H9 (cell line): ENCODE data around the gene SRGAP3. TPM values are rescaled to one million over a fixed set of nuclear protein-coding genes. Genes with fewer than 3 reads are reported as not detected.

ENCODE experiments used
- DNase-seq: peaks from one replicate; pipeline ENCODE4 v3.0.0-alpha.2; 2017
- H2AFZ ChIP-seq: one replicate; pipeline ENCODE4 v1.6.1; 2013; ENCODE audit warnings: mild to moderate bottlenecking, low read length, control low read depth, moderate library complexity
- H2AK5ac ChIP-seq: 2 replicates; pipeline ENCODE4 v1.6.1; 2013; ENCODE audit warnings: low read length, control low read depth, mixed read lengths; ENCODE audit not compliant: insufficient read length
- H2BK120ac ChIP-seq: one replicate; pipeline ENCODE4 v1.6.1; 2013; ENCODE audit warnings: low read depth, mild to moderate bottlenecking, low read length, control low read depth, inconsistent platforms; ENCODE audit not compliant: poor library complexity, severe bottlenecking
- H2BK12ac ChIP-seq: 2 replicates; pipeline ENCODE4 v1.6.1; 2013; ENCODE audit warnings: low read length, control low read depth, mixed read lengths, low read depth; ENCODE audit not compliant: insufficient read length
- H2BK15ac ChIP-seq: 2 replicates; pipeline ENCODE4 v1.6.1; 2013; ENCODE audit warnings: low read depth, low read length, control low read depth
- H2BK20ac ChIP-seq: one replicate; pipeline ENCODE4 v1.6.1; 2013; ENCODE audit warnings: low read depth, mild to moderate bottlenecking, low read length, control low read depth, inconsistent platforms; ENCODE audit not compliant: poor library complexity, severe bottlenecking
- H2BK5ac ChIP-seq: 2 replicates; pipeline ENCODE4 v1.6.1; 2013; ENCODE audit warnings: low read length, control low read depth, mixed read lengths; ENCODE audit not compliant: insufficient read length
- H3K14ac ChIP-seq: 2 replicates; pipeline ENCODE4 v1.6.1; 2013; ENCODE audit warnings: low read length, control low read depth; ENCODE audit not compliant: insufficient read depth
- H3K18ac ChIP-seq: 2 replicates; pipeline ENCODE4 v1.6.1; 2013; ENCODE audit warnings: low read depth, mild to moderate bottlenecking, mixed read lengths, low read length, control low read depth; ENCODE audit not compliant: insufficient read length
- H3K23ac ChIP-seq: 2 replicates; pipeline ENCODE4 v1.6.1; 2013; ENCODE audit warnings: low read length, control low read depth, mixed read lengths, low read depth; ENCODE audit not compliant: insufficient read length
- H3K23me2 ChIP-seq: 2 replicates; pipeline ENCODE4 v1.6.1; 2013; ENCODE audit warnings: low read depth, mild to moderate bottlenecking, mixed read lengths, low read length, control low read depth; ENCODE audit not compliant: insufficient read length, poor library complexity, severe bottlenecking
- H3K27ac ChIP-seq: 2 replicates; pipeline ENCODE4 v1.5.1; 2013; ENCODE audit warnings: low read length, control low read depth, mixed read lengths, low read depth; ENCODE audit not compliant: insufficient read length
- H3K27me3 ChIP-seq: 2 replicates; pipeline ENCODE4 v1.6.1; 2013; ENCODE audit warnings: low read length, control low read depth, inconsistent platforms; ENCODE audit not compliant: insufficient read depth
- H3K4ac ChIP-seq: 2 replicates; pipeline ENCODE4 v1.6.1; 2013; ENCODE audit warnings: low read depth, mild to moderate bottlenecking, control low read depth, inconsistent platforms, low read length, moderate library complexity
- H3K4me1 ChIP-seq: 2 replicates; pipeline ENCODE4 v1.6.1; 2013; ENCODE audit warnings: low read length, control low read depth, inconsistent platforms; ENCODE audit not compliant: insufficient read depth
- H3K4me2 ChIP-seq: 2 replicates; pipeline ENCODE4 v1.6.1; 2013; ENCODE audit warnings: low read length, control low read depth, mixed read lengths; ENCODE audit not compliant: insufficient read length, insufficient read depth
- H3K56ac ChIP-seq: 2 replicates; pipeline ENCODE4 v1.6.1; 2013; ENCODE audit warnings: low read depth, mild to moderate bottlenecking, mixed read lengths, low read length, control low read depth; ENCODE audit not compliant: insufficient read length
- H3K79me1 ChIP-seq: 2 replicates; pipeline ENCODE4 v1.6.1; 2013; ENCODE audit warnings: low read depth, mild to moderate bottlenecking, moderate library complexity, low read length, control low read depth, inconsistent platforms; ENCODE audit not compliant: insufficient read depth, poor library complexity, severe bottlenecking
- H3K79me2 ChIP-seq: 2 replicates; pipeline ENCODE4 v1.6.1; 2013; ENCODE audit warnings: low read length, control low read depth, inconsistent platforms; ENCODE audit not compliant: insufficient read depth
- H3K9ac ChIP-seq: 2 replicates; pipeline ENCODE4 v1.6.1; 2013; ENCODE audit warnings: low read length, control low read depth, mixed read lengths; ENCODE audit not compliant: insufficient read length; ENCODE audit errors: extremely low read depth
- H3K9me3 ChIP-seq: one replicate; pipeline ENCODE4 v1.6.1; 2013; ENCODE audit warnings: low read depth, low read length, inconsistent platforms; ENCODE audit not compliant: control insufficient read depth
- H3T11ph ChIP-seq: one replicate; pipeline ENCODE4 v1.6.1; 2013; ENCODE audit warnings: mild to moderate bottlenecking, low read length, control low read depth, inconsistent platforms
- H4K20me1 ChIP-seq: one replicate; pipeline ENCODE4 v1.6.1; 2013; ENCODE audit not compliant: control insufficient read depth, insufficient read length, insufficient read depth
- H4K5ac ChIP-seq: 2 replicates; pipeline ENCODE4 v1.6.1; 2013; ENCODE audit warnings: low read depth, mild to moderate bottlenecking, mixed read lengths, low read length, control low read depth; ENCODE audit not compliant: insufficient read length
- H4K8ac ChIP-seq: replicated peaks from 2 replicates; pipeline ENCODE4 v1.6.1; 2013; ENCODE audit warnings: low read length, control low read depth, mixed read lengths, low read depth; ENCODE audit not compliant: insufficient read length
- H4K91ac ChIP-seq: 2 replicates; pipeline ENCODE4 v1.6.1; 2013; ENCODE audit warnings: low read depth, mild to moderate bottlenecking, moderate library complexity, mixed read lengths, low read length, control low read depth; ENCODE audit not compliant: insufficient read length
- H3K27ac Mint-ChIP-seq, 3 experiments: 2 replicates in 2 of 3; 3 replicates in 1 of 3; pipeline ENCODE4 v1.8.0; 2020 to 2021; ENCODE audit warnings: mixed read lengths in 3 of 3, mild to moderate bottlenecking in 1 of 3, moderate library complexity in 1 of 3
- H3K27me3 Mint-ChIP-seq: 2 replicates; pipeline ENCODE4 v1.8.0; 2021; ENCODE audit warnings: low read depth, mild to moderate bottlenecking, moderate library complexity, mixed read lengths
- H3K36me3 Mint-ChIP-seq, 3 experiments: 2 replicates in 2 of 3; 3 replicates in 1 of 3; pipeline ENCODE4 v1.8.0; 2020 to 2021; ENCODE audit warnings: low read depth in 3 of 3, mixed read lengths in 3 of 3; ENCODE audit not compliant: insufficient read depth in 1 of 3
- H3K4me1 Mint-ChIP-seq, 2 experiments: 2 replicates each; pipeline ENCODE4 v1.8.0; 2020; ENCODE audit warnings: mixed read lengths in 2 of 2
- H3K4me3 Mint-ChIP-seq, 2 experiments: 2 replicates in 1 of 2; 3 replicates in 1 of 2; pipeline ENCODE4 v1.8.0; 2020 to 2021; ENCODE audit warnings: mild to moderate bottlenecking in 2 of 2, mixed read lengths in 2 of 2, moderate library complexity in 1 of 2
- H3K9me3 Mint-ChIP-seq, 2 experiments: 2 replicates in 1 of 2; 3 replicates in 1 of 2; pipeline ENCODE4 v1.8.0; 2020; ENCODE audit warnings: mild to moderate bottlenecking in 2 of 2, mixed read lengths in 2 of 2, moderate library complexity in 1 of 2
- WGBS: extraction: QIAGEN DNeasy Blood & Tissue Kit; methylation state at CpG from one replicate; pipeline ENCODE4 v1.1.7; 2013; ENCODE audit warnings: missing lambda C conversion rate, low lambda C conversion rate, mixed read lengths; ENCODE audit not compliant: insufficient read length; ENCODE audit errors: extremely low coverage; 5-methylcytosine and 5-hydroxymethylcytosine counted together
- total RNA-seq: library from RNA; stranded (reverse); gene quantifications from 2 replicates; pipeline ENCODE4 v1.2.1, GENCODE V29; 2021
- TF ChIP-seq, protein P1 (sequence below): fragments of 200-600 bp; sonication (generic); conservative IDR thresholded peaks from 3 replicates; pipeline ENCODE4 v1.8.0; 2021; ENCODE audit warnings: antibody characterized with exemption, mild to moderate bottlenecking

Gene SRGAP3
- total RNA-seq, 1 experiment from 2014 or later, result 3.4 TPM

- no peak for DNase-seq
- H4K5ac ChIP-seq, result no peak overlapping the region
- H4K8ac ChIP-seq, result no peak overlapping the region
- Mint-ChIP-seq H3K9me3 (peaks cover 12 to 14% of the 10 kb centered on the region in 2 experiments; a peak in 4 of 5 replicates), H3K36me3 (peaks cover 0 to 23% (median 19%) of the 10 kb centered on the region in 3 experiments; a peak in 6 of 7 replicates), H3K27ac (peak overlapping the region; percentile 3 to 58 (median 35); a peak in 2 of 7 replicates), H3K27me3 (no peaks in the 10 kb centered on the region), H3K4me3 (no peak overlapping the region), H3K4me1 (peaks cover 5 to 24% of the 10 kb centered on the region in 2 experiments; a peak in 3 of 4 replicates)
- H3K56ac ChIP-seq, result no peak overlapping the region
- no peak overlapping the region for H3K4me2 ChIP-seq
- no peak overlapping the region for H3T11ph ChIP-seq
- no peak overlapping the region for H3K23ac ChIP-seq
- H2BK20ac ChIP-seq, result no peak overlapping the region
- no peak overlapping the region for H3K18ac ChIP-seq
- WGBS, result no CpG with 5 or more reads among the region's 19 CpGs
- no peaks in the 10 kb centered on the region for H3K9me3 ChIP-seq
- H3K27ac ChIP-seq, result no peak overlapping the region
- no peaks in the 10 kb centered on the region for H3K23me2 ChIP-seq
- no peaks in the 10 kb centered on the region for H3K79me2 ChIP-seq
- no peak overlapping the region for H2AFZ ChIP-seq
- TF ChIP-seq, protein P1, sequence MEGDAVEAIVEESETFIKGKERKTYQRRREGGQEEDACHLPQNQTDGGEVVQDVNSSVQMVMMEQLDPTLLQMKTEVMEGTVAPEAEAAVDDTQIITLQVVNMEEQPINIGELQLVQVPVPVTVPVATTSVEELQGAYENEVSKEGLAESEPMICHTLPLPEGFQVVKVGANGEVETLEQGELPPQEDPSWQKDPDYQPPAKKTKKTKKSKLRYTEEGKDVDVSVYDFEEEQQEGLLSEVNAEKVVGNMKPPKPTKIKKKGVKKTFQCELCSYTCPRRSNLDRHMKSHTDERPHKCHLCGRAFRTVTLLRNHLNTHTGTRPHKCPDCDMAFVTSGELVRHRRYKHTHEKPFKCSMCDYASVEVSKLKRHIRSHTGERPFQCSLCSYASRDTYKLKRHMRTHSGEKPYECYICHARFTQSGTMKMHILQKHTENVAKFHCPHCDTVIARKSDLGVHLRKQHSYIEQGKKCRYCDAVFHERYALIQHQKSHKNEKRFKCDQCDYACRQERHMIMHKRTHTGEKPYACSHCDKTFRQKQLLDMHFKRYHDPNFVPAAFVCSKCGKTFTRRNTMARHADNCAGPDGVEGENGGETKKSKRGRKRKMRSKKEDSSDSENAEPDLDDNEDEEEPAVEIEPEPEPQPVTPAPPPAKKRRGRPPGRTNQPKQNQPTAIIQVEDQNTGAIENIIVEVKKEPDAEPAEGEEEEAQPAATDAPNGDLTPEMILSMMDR, result no peak
- H3K4me1 ChIP-seq, result no peaks in the 10 kb centered on the region
- H2BK12ac ChIP-seq, result no peak overlapping the region
- H2AK5ac ChIP-seq, result no peak overlapping the region
- H2BK5ac ChIP-seq, result no peak overlapping the region
- H3K27me3 ChIP-seq, result no peaks in the 10 kb centered on the region
- no peaks in the 10 kb centered on the region for H4K20me1 ChIP-seq
- H2BK120ac ChIP-seq, result no peak overlapping the region
- H3K9ac ChIP-seq, result no peak overlapping the region
- H3K79me1 ChIP-seq, result no peaks in the 10 kb centered on the region
- no peak overlapping the region for H2BK15ac ChIP-seq
- no peak overlapping the region for H3K14ac ChIP-seq
- no peak overlapping the region for H4K91ac ChIP-seq
- no peak overlapping the region for H3K4ac ChIP-seq
Observed at GRCh38 chr3:9059489-9060400, 189.7 kb downstream of the SRGAP3 start.
